H9 (cell line): ENCODE results near the gene PLGRKT. TPM values are rescaled to one million over a fixed set of nuclear protein-coding genes. Genes with fewer than 3 reads are reported as not detected.

Source experiments
- DNase-seq: peaks from one replicate; pipeline ENCODE4 v3.0.0-alpha.2; 2017
- H2AFZ ChIP-seq: one replicate; pipeline ENCODE4 v1.6.1; 2013; ENCODE audit warnings: mild to moderate bottlenecking, low read length, control low read depth, moderate library complexity
- H2AK5ac ChIP-seq: 2 replicates; pipeline ENCODE4 v1.6.1; 2013; ENCODE audit warnings: low read length, control low read depth, mixed read lengths; ENCODE audit not compliant: insufficient read length
- H2BK120ac ChIP-seq: one replicate; pipeline ENCODE4 v1.6.1; 2013; ENCODE audit warnings: low read depth, mild to moderate bottlenecking, low read length, control low read depth, inconsistent platforms; ENCODE audit not compliant: poor library complexity, severe bottlenecking
- H2BK12ac ChIP-seq: 2 replicates; pipeline ENCODE4 v1.6.1; 2013; ENCODE audit warnings: low read length, control low read depth, mixed read lengths, low read depth; ENCODE audit not compliant: insufficient read length
- H2BK15ac ChIP-seq: 2 replicates; pipeline ENCODE4 v1.6.1; 2013; ENCODE audit warnings: low read depth, low read length, control low read depth
- H2BK20ac ChIP-seq: one replicate; pipeline ENCODE4 v1.6.1; 2013; ENCODE audit warnings: low read depth, mild to moderate bottlenecking, low read length, control low read depth, inconsistent platforms; ENCODE audit not compliant: poor library complexity, severe bottlenecking
- H2BK5ac ChIP-seq: 2 replicates; pipeline ENCODE4 v1.6.1; 2013; ENCODE audit warnings: low read length, control low read depth, mixed read lengths; ENCODE audit not compliant: insufficient read length
- H3K14ac ChIP-seq: 2 replicates; pipeline ENCODE4 v1.6.1; 2013; ENCODE audit warnings: low read length, control low read depth; ENCODE audit not compliant: insufficient read depth
- H3K18ac ChIP-seq: 2 replicates; pipeline ENCODE4 v1.6.1; 2013; ENCODE audit warnings: low read depth, mild to moderate bottlenecking, mixed read lengths, low read length, control low read depth; ENCODE audit not compliant: insufficient read length
- H3K23ac ChIP-seq: 2 replicates; pipeline ENCODE4 v1.6.1; 2013; ENCODE audit warnings: low read length, control low read depth, mixed read lengths, low read depth; ENCODE audit not compliant: insufficient read length
- H3K23me2 ChIP-seq: 2 replicates; pipeline ENCODE4 v1.6.1; 2013; ENCODE audit warnings: low read depth, mild to moderate bottlenecking, mixed read lengths, low read length, control low read depth; ENCODE audit not compliant: insufficient read length, poor library complexity, severe bottlenecking
- H3K27ac ChIP-seq: 2 replicates; pipeline ENCODE4 v1.5.1; 2013; ENCODE audit warnings: low read length, control low read depth, mixed read lengths, low read depth; ENCODE audit not compliant: insufficient read length
- H3K27me3 ChIP-seq: 2 replicates; pipeline ENCODE4 v1.6.1; 2013; ENCODE audit warnings: low read length, control low read depth, inconsistent platforms; ENCODE audit not compliant: insufficient read depth
- H3K4ac ChIP-seq: 2 replicates; pipeline ENCODE4 v1.6.1; 2013; ENCODE audit warnings: low read depth, mild to moderate bottlenecking, control low read depth, inconsistent platforms, low read length, moderate library complexity
- H3K4me1 ChIP-seq: 2 replicates; pipeline ENCODE4 v1.6.1; 2013; ENCODE audit warnings: low read length, control low read depth, inconsistent platforms; ENCODE audit not compliant: insufficient read depth
- H3K4me2 ChIP-seq: 2 replicates; pipeline ENCODE4 v1.6.1; 2013; ENCODE audit warnings: low read length, control low read depth, mixed read lengths; ENCODE audit not compliant: insufficient read length, insufficient read depth
- H3K56ac ChIP-seq: 2 replicates; pipeline ENCODE4 v1.6.1; 2013; ENCODE audit warnings: low read depth, mild to moderate bottlenecking, mixed read lengths, low read length, control low read depth; ENCODE audit not compliant: insufficient read length
- H3K79me1 ChIP-seq: 2 replicates; pipeline ENCODE4 v1.6.1; 2013; ENCODE audit warnings: low read depth, mild to moderate bottlenecking, moderate library complexity, low read length, control low read depth, inconsistent platforms; ENCODE audit not compliant: insufficient read depth, poor library complexity, severe bottlenecking
- H3K79me2 ChIP-seq: 2 replicates; pipeline ENCODE4 v1.6.1; 2013; ENCODE audit warnings: low read length, control low read depth, inconsistent platforms; ENCODE audit not compliant: insufficient read depth
- H3K9ac ChIP-seq: 2 replicates; pipeline ENCODE4 v1.6.1; 2013; ENCODE audit warnings: low read length, control low read depth, mixed read lengths; ENCODE audit not compliant: insufficient read length; ENCODE audit errors: extremely low read depth
- H3K9me3 ChIP-seq: one replicate; pipeline ENCODE4 v1.6.1; 2013; ENCODE audit warnings: low read depth, low read length, inconsistent platforms; ENCODE audit not compliant: control insufficient read depth
- H3T11ph ChIP-seq: one replicate; pipeline ENCODE4 v1.6.1; 2013; ENCODE audit warnings: mild to moderate bottlenecking, low read length, control low read depth, inconsistent platforms
- H4K20me1 ChIP-seq: one replicate; pipeline ENCODE4 v1.6.1; 2013; ENCODE audit not compliant: control insufficient read depth, insufficient read length, insufficient read depth
- H4K5ac ChIP-seq: 2 replicates; pipeline ENCODE4 v1.6.1; 2013; ENCODE audit warnings: low read depth, mild to moderate bottlenecking, mixed read lengths, low read length, control low read depth; ENCODE audit not compliant: insufficient read length
- H4K8ac ChIP-seq: replicated peaks from 2 replicates; pipeline ENCODE4 v1.6.1; 2013; ENCODE audit warnings: low read length, control low read depth, mixed read lengths, low read depth; ENCODE audit not compliant: insufficient read length
- H4K91ac ChIP-seq: 2 replicates; pipeline ENCODE4 v1.6.1; 2013; ENCODE audit warnings: low read depth, mild to moderate bottlenecking, moderate library complexity, mixed read lengths, low read length, control low read depth; ENCODE audit not compliant: insufficient read length
- H3K27ac Mint-ChIP-seq, 3 experiments: 2 replicates in 2 of 3; 3 replicates in 1 of 3; pipeline ENCODE4 v1.8.0; 2020 to 2021; ENCODE audit warnings: mixed read lengths in 3 of 3, mild to moderate bottlenecking in 1 of 3, moderate library complexity in 1 of 3
- H3K27me3 Mint-ChIP-seq: 2 replicates; pipeline ENCODE4 v1.8.0; 2021; ENCODE audit warnings: low read depth, mild to moderate bottlenecking, moderate library complexity, mixed read lengths
- H3K36me3 Mint-ChIP-seq, 3 experiments: 2 replicates in 2 of 3; 3 replicates in 1 of 3; pipeline ENCODE4 v1.8.0; 2020 to 2021; ENCODE audit warnings: low read depth in 3 of 3, mixed read lengths in 3 of 3; ENCODE audit not compliant: insufficient read depth in 1 of 3
- H3K4me1 Mint-ChIP-seq, 2 experiments: 2 replicates each; pipeline ENCODE4 v1.8.0; 2020; ENCODE audit warnings: mixed read lengths in 2 of 2
- H3K4me3 Mint-ChIP-seq, 2 experiments: 2 replicates in 1 of 2; 3 replicates in 1 of 2; pipeline ENCODE4 v1.8.0; 2020 to 2021; ENCODE audit warnings: mild to moderate bottlenecking in 2 of 2, mixed read lengths in 2 of 2, moderate library complexity in 1 of 2
- H3K9me3 Mint-ChIP-seq, 2 experiments: 2 replicates in 1 of 2; 3 replicates in 1 of 2; pipeline ENCODE4 v1.8.0; 2020; ENCODE audit warnings: mild to moderate bottlenecking in 2 of 2, mixed read lengths in 2 of 2, moderate library complexity in 1 of 2
- total RNA-seq: library from RNA; stranded (reverse); gene quantifications from 2 replicates; pipeline ENCODE4 v1.2.1, GENCODE V29; 2021
- TF ChIP-seq, protein P1 (sequence below): fragments of 200-600 bp; sonication (generic); conservative IDR thresholded peaks from 3 replicates; pipeline ENCODE4 v1.8.0; 2021; ENCODE audit warnings: antibody characterized with exemption, mild to moderate bottlenecking

PLGRKT gene
- total RNA-seq, 1 experiment from 2014 or later, result 19.6 TPM

DNA sequence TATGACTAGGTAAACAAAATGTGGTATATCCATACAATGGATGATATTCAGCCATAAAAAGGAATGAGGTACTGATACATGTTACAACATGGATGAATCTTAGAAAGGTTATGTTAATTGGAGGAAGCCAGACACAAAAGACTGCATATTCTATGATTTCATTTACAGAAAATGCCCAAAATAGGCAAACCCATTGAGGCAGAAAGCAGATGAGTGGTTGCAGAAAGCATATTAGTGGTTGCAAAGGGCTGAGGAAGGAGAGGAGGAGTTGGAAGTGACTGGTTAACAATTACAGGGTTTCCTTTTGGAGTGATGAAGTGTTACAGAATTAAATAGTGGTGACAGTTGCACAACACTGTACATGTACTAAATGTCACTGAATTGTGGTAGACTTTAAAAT, 17.7 kb downstream of the PLGRKT start:
- Mint-ChIP-seq H3K27me3 (peaks cover 3% of the 10 kb centered on the region; the same call in 1 of the 2 replicates), H3K36me3 (peaks cover 0 to 6% (median 0%) of the 10 kb centered on the region in 3 experiments; a peak in 1 of 7 replicates), H3K9me3 (no peaks in the 10 kb centered on the region), H3K4me3 (no peak overlapping the region), H3K27ac (no peak overlapping the region), H3K4me1 (peaks cover 16 to 18% of the 10 kb centered on the region in 2 experiments)
- Histone ChIP-seq H2BK15ac (no peak overlapping the region), H2AFZ (no peak overlapping the region), H4K20me1 (no peaks in the 10 kb centered on the region), H2BK20ac (no peak overlapping the region), H3K79me2 (no peaks in the 10 kb centered on the region), H3K23me2 (no peaks in the 10 kb centered on the region), H2BK120ac (no peak overlapping the region), H3K56ac (no peak overlapping the region), H3K4me2 (no peak overlapping the region), H3K14ac (no peak overlapping the region), H2BK12ac (no peak overlapping the region), H3K18ac (no peak overlapping the region), H3T11ph (no peak overlapping the region), H2BK5ac (no peak overlapping the region), H3K9ac (no peak overlapping the region), H3K27me3 (no peaks in the 10 kb centered on the region), H3K4ac (no peak overlapping the region), H2AK5ac (no peak overlapping the region), H4K5ac (no peak overlapping the region), H4K91ac (no peak overlapping the region), H4K8ac (no peak overlapping the region), H3K79me1 (no peaks in the 10 kb centered on the region), H3K23ac (no peak overlapping the region), H3K27ac (no peak overlapping the region), H3K4me1 (peaks cover 2% of the 10 kb centered on the region; the same call in 1 of the 2 replicates), H3K9me3 (no peaks in the 10 kb centered on the region)
- TF ChIP-seq, protein P1, sequence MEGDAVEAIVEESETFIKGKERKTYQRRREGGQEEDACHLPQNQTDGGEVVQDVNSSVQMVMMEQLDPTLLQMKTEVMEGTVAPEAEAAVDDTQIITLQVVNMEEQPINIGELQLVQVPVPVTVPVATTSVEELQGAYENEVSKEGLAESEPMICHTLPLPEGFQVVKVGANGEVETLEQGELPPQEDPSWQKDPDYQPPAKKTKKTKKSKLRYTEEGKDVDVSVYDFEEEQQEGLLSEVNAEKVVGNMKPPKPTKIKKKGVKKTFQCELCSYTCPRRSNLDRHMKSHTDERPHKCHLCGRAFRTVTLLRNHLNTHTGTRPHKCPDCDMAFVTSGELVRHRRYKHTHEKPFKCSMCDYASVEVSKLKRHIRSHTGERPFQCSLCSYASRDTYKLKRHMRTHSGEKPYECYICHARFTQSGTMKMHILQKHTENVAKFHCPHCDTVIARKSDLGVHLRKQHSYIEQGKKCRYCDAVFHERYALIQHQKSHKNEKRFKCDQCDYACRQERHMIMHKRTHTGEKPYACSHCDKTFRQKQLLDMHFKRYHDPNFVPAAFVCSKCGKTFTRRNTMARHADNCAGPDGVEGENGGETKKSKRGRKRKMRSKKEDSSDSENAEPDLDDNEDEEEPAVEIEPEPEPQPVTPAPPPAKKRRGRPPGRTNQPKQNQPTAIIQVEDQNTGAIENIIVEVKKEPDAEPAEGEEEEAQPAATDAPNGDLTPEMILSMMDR, result no peak
- no peak for DNase-seq
